GM18507 (cell line): ENCODE measurements around the gene MAN2B2.
"Not testable (repeated sequence)": the region's sequence is repeated elsewhere in the genome, so short reads cannot be mapped to it uniquely, and the experiment has no call there.

Experiments
- DNase-seq: peaks from one replicate; pipeline ENCODE4 v3.0.0; 2011; ENCODE audit warnings: low read depth; ENCODE audit not compliant: insufficient read length; ENCODE audit errors: extremely low spot score
- FAIRE-seq: peaks from 2 replicates; lab custom pipeline; 2011; peaks lifted over from hg19 to GRCh38; lab: Jason Lieb, UNC

MAN2B2 gene

DNA sequence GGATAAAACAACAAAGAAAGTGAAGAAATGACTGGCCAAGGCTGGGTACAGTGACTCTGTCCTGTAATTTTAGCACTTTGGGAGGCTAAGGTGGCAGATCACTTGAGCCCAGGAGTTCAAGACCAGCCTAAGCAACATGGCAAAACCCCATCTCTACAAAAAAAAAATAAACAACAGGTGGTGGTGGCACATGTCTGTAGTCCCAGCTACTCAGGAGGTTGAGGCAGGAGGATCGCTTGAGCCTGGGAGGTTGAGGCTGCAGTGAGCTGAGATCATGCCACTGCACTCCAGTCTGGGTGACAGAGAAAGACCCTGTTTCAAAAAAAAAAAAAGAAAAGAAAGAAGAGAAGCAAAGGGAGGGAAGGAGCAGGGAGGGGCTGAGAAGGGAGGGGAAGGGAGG is 53.5 kb downstream of the MAN2B2 start:
- DNase-seq, FAIRE-seq: not testable (repeated sequence)

DNA sequence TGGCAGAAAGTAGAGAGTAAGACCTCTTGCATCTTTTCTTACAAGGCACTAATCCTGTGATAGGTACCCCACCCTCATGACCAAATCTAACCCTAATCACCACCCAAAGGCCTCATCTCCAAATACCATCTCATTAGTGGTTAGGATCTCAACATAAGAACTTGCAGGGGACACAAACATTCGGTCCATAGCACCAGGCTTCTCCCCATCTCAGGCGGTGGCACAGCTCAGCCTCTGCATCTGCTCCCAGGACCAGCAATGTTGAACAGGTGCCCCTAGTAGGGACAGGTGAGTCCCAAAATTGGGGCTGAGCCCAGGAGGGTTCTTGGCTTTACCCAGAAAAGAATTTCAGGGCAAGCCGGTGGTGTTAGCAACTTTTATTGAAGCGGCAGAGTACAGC is 57.1 kb downstream of the MAN2B2 start:
- FAIRE-seq: no peak
- no peak for DNase-seq

DNA sequence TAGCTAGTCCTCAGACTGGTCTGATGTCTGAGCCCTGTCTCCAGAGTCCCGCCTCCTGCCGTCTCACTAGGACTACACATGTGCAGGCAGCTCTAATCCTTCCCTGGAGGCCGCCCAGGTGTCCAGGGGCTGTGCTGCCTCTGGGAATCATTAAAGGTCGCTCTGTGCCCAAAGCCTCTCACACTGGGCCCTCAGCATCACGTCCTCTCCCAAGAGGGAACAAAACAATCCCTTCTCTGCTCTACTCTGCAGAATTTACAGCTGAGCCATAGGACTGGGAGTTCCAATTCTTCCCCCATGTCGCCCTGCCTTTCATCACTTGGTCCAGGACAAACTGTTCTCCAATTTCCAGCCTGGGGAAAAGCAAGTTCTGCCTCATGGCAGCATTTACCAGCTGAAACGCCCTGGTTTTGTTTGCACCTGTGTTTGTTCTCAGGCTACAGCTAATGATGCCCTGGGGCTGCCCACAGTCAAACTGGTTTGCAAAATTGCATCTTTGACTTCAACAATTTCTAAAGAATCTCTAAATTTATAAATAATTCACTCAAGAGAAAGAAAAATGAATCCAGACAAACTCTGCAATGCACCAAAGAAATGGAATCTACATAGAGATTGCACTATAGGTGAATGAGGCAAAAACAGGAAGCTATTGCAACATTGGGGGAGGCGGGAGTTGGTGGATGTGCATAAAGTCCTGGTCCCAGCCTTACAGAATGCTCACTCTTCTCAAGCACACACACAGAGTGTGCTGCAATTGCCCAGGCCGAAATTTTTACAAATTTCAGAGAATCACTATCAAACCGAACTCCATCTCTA is 58.3 kb downstream of the MAN2B2 start:
- DNase-seq: no peak
- FAIRE-seq: no peak

DNA sequence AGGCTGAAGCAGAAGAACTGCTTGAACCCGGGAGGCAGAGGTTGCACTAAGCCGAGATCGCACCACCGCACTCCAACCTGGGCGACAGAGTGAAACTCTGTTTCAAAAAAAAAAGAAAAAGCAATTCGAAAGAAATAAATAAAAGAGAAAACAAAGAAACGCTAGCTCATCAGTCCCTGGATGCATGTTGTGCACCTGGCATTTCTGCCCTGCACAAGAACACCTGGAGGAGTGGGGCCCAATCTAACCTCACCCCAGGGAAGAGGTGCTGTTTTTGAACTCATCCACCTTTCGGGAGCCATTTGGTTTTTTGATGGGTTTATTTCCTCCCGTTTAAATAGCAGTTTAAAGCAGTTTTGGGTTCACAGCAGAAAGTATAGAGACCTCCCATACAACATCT is 59.8 kb downstream of the MAN2B2 start:
- no peak for DNase-seq
- FAIRE-seq: no peak

DNA sequence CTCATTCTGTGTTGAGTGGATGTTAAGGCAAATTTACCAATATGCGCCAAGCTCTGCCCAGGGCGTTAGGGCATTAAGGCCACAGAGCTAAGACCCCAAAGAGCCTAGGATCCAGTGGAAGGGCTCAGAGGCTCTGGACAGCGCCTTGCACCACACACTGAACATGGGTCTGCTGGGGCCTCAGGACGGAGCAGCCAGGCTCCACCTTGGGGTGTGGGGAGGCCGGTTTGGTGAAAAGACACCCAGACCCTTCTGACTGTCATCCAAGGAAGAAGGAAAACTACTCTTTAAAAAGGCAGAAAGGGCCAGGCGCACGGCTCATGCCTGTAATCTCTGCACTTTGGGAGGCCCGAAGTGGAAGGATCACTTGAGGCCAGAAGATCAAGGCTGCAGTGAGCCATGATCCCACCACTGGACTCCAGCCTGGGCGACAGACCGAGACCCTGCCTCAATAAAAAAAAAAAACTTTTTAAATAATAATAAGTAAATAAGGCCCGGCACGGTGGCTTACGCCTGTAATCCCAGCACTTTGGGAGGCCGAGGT is 64.2 kb downstream of the MAN2B2 start:
- FAIRE-seq (no peak), DNase-seq (no peak)

DNA sequence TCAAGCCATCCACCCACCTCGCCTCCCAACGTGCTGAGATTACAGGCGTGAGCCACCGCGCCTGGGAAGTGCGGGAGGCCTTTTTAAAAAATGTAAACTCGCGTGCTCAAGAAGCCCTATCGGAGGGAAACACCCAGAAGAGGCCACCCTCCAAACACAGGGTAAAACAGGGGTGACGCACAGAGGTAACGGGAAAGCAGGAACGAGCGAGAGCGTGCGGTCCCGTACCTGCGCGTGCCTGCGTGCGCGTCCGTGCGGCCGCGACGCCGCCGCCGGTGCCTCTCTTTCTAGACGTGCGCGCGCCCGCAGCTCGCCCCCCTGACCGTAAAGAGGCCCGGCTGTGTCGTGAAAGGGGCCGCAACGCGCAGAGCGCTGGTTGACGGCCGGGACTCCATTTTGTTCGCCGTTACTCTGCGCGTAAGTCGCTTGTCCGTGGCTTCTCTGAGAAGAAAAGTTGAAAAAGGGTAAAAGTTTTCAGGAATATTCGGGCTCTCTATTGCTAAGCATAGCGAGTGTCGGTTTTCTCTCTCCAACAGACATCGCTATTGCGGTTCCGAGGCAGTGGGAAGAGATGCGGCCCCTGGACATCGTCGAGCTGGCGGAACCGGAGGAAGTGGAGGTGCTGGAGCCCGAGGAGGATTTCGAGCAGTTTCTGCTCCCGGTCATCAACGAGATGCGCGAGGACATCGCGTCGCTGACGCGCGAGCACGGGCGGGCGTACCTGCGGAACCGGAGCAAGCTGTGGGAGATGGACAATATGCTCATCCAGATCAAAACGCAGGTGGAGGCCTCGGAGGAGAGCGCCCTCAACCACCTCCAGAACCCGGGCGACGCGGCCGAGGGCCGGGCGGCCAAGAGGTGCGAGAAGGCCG is 65.5 kb downstream of the MAN2B2 start, which contains the start of gene MRFAP1:
MRFAP1 (plus strand) TSS at position 394 of the 872 bp plus-strand sequence; CDS start at position 572, 178 bp downstream.
- DNase-seq: peak; percentile 90
- FAIRE-seq: peak; percentile 96

DNA sequence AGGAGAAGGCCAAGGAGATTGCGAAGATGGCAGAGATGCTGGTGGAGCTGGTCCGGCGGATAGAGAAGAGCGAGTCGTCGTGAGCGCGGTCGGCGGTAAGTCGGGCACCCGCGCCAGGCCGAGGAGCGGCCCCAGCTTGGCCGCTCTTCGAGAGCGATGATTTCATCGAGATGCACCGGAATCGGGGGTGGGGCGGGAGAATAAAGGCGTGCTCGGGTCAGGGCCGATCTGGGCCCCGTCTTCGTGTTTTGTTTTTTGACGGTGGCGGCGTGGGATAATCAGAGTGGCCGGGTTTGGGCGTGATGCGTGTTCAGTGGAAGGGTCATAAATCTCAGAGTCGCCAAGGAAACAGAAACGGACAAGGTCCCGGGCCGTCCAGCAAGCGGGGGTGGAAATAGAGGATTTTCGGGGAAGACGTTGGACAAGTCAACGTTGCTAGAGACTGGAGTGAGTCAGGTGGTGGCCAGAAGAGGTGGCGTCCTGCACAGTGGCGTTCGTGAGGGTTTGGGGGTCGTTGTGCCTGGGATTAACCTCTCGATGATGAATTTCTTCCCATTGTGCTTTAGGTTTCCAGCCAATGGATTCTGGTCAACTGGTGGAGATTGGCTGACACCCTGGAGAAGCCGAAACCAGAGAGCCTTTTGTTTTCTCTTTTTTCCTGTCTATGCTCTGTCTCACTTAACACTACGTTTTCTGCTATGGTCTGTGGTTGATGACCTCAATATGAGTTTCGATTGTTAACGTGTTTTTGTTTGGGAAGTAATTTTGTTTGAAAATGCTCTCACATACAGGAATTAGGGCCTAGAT is 66.4 kb downstream of the MAN2B2 start:
- FAIRE-seq (no peak), DNase-seq (no peak)

DNA sequence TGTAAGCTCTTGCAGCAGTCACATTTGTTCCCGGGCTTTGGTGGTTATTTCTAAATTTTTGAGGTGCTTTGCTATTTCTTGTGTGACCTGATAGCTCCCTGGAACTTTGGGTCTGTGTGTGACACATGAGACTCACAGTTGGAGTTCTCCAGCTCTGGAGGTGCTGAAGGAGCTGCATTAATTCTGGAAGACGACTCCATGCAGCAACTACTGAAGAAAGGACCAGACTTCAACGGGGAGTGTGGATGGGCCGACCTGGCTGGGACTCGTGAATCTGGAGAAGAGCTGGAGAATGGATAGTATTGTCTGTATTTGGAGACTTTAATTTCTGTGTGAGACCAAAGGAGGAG is 67.0 kb downstream of the MAN2B2 start:
- FAIRE-seq (no peak), DNase-seq (no peak)

DNA sequence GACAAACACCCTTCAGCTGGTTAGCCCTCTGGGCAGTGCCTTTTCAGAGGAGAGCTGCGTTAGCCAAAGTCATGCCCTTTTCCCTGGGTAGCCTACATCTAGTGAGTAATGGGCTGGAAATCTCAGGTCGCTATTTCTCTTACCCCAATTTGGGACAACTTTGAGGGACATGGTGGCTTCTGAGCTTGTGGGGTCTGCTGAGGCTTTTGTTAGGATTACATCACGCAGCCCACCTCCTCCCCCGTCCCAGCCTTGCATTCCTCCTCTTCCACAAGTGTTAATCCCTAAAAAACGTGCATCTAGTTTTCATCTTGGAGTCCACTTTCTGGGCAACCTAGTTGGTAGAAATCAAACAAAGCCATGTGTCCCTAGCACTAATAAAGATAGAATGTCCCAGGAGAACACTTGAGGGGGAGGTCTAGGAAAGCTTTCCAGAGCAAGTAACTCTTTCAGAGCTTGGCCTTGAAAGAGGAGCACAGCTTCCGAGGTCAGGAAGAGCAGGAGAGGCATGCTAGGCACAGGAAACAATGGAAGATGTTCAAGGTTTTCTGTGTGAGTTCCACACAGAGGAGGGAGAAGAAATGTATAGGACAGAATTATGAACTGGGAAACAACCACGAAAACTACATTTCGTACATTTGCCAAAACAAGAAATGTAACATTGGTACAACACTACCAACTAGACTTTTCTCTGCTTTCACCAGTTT is 68.3 kb downstream of the MAN2B2 start:
- DNase-seq: no peak
- no peak for FAIRE-seq

DNA sequence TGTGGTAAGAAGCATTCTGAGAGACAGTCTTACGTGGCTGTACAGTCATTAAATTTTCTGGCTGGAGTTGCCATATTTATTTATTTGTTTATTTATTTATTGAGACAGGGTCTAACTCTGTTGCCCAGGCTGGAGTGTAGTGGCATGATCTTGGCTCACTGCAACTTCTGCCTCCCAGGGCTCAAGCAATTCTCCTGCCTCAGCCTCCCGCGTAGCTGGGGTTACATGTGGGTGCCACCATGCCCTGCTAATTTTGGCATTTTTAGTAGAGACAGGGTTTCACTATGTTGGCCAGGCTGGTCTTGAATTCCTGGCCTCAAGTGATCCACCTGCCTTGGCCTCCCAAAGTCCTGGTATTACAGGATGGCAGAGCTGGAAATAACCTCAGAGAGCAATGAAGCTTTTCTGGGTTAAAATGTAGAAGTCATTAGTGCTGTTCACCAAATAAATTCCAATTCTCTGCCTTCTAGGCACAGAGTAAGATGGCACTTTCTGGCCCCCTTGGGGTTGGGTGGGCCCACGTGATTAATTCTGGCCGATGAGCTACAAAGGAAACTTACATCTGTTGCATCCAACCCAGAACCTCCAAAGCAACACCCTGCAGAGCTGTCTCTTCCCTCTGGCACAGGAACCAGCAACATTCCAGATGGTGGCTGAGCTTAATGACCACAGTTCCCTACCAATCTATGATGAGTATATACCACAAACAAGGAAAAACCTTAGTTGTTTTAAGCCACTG is 70.0 kb downstream of the MAN2B2 start:
- FAIRE-seq: no peak
- no peak for DNase-seq

DNA sequence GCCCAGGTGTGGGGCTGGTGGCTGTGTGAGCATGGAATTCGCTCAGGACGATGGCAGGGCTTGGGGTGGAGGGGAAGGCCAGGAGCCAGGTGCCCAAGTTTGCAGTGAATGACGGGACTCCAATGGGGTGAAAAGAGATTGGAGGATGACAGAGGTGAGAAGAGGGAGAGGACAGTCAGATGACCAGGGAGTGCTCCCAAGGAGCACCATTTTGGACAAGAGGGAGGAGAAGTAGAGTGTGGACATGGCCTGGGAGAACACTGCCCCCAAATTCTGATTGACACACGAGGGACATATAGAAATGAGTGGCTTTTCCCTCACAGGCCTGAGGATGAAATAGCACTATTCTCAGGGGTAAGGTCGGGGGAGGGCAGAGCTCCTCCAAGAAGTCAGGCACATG is 72.2 kb downstream of the MAN2B2 start:
- FAIRE-seq: no peak
- no peak for DNase-seq

DNA sequence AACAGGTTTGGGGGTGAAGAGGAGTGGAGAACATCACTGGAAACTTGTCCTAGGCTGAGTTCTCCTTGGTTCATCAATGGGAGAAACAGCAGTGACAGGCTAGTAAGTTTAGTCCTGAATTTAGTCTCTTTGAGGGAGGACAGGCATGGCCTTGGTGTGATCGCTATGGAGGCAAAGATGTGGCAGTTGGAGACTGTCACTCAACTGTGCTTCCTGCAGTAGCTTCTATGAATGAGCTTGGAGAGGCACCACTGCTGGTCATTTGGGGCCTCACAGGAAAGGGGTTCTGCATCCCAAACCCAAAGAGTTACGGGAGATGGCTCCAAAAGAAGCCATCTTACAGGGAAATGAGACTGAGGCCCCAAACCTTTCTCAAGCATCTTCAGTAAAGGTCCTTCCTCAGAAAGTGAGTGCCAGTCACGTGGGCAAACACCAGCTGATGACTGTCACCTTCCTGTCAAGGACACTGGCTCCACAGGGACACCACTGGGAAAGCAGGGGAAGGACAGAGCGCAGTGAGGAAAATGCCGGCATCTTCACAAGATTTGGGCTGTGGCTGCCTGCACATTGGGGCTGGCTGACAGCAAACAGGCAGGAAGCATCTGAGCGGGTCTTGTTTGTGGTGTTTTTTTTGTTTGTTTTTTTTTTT is 72.7 kb downstream of the MAN2B2 start:
- no peak for DNase-seq
- no peak for FAIRE-seq

DNA sequence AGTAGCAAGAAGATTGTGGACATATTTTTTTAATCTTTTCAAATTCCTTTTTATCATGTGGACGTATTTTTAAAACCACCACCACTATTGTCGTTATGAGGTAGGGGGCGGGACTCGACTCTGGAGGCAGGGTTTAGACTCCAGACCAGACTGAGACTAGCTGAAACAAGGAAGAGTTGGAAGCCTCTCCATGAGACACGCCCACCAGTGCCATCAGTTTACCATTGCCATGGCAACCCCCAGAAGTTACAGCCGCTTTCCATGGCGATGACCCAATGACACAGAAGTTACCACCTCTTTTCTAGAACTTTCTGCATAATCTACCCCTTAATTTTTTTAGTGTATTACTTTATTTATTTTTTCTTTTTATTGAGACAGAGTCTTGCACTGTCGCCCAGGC is 74.2 kb downstream of the MAN2B2 start:
- DNase-seq (no peak), FAIRE-seq (no peak)

DNA sequence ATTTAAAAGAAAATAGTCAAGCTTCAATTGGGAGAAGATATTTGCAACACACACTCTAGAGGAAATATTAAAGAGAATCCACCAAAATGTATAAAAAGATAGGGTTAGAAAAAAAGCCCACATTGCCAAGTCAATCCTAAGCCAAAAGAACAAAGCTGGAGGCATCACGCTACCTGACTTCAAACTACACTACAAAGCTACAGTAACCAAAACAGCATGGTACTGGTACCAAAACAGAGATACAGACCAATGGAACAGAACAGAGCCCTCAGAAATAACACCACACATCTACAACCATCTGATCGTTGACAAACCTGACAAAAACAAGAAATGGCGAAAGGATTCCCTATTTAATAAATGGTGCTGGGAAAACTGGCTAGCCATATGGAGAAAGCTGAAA is 79.2 kb downstream of the MAN2B2 start:
- FAIRE-seq: not testable (repeated sequence)

DNA sequence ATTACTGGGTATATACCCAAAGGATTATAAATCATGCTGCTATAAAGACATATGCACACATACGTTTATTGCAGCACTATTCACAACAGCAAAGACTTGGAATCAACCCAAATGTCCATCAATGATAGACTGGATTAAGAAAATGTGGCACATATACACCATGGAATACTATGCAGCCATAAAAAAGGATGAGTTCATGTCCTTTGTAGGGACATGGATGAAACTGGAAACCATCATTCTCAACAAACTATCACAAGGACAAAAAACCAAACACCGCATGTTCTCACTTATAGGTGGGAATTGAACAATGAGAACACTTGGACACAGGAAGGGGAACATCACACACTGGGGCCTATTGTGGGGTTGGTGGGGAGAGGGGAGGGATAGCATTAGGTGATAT is 80.3 kb downstream of the MAN2B2 start:
- DNase-seq, FAIRE-seq: not testable (repeated sequence)

More for the DNA sequence above, 79.2 kb downstream of the MAN2B2 start:
- not testable (repeated sequence) for DNase-seq

DNA sequence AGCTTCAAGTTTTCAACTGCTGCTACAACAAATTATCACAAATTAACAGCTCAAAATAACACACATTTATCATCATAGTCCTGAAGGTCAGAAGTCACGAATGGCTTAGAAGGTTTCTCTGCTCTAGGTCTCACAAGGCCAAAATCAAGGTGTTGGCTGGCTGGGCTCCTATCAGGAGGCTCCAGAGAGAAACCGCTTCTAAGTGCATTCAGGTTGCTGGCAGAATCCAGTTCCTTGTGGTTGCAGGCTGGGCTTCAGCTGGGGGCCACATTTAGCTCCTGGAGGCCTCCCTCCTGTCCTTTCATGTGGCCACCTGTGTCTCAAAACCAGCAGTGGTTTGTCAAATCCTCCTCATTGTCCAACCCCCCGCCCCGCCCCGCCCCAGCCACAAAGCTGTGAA is 80.9 kb downstream of the MAN2B2 start:
- DNase-seq (no peak), FAIRE-seq (no peak)

DNA sequence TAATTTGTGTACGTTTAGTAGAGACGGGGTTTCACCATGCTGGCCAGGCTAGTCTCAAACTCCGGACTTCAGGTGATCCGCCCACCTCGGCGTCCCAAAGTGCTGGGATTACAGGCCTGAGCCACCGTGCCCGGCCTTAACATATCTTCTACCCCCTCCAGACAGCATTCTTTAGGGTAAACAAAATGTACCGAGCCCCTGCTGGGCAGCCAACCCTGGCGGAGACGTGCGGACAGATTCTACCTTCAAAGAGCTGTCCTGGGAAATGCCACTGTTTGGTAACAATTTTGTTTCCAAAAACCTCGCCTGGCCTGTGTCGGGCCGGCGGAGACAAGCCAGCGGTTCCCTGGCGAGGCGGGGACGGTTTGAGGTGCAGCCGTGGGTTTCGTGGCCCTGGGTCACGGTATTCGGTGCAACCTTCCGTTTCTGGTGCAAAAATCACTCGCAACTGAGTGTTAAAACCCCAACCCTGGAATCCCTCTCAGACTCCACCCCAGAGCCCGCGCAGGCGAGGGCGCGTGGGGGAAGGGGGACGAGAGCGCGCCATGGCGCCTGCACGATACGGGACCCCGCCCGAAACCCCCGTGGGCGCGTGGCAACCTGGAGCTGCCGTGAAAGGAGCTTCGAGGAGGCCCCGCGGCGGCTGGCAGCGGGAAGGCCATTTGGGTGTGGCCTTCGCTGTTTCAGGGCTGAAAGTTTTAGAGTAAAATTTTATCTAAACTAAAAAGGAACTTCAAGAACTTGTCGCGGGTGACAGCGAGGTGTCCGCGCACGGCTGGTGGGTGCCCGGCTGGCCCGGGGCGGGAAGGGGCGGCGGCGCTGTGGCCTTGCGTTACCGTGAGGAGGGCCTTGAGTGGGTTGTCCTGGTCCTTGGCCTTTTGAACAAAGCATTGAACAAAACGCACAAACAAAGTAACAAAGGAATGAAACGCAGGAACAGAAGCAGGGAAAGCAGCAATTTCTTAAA is 82.5 kb downstream of the MAN2B2 start:
- FAIRE-seq: no peak
- DNase-seq: no peak
